Omental fat pad (tissue), 4 donors: ENCODE measurements around the gene TFG. TPM values are rescaled to one million over a fixed set of nuclear protein-coding genes. Genes with fewer than 3 reads are reported as not detected.

ENCODE experiments used
- ATAC-seq: fragments of 150-250 bp; one replicate; pipeline ENCODE4 v1.9.1; 2016; ENCODE audit warnings: mild to moderate bottlenecking, moderate library complexity; ENCODE audit not compliant: low FRiP score
- DNase-seq: peaks from one replicate; pipeline ENCODE4 v3.0.0-alpha.2; 2019; ENCODE audit warnings: low spot score
- total RNA-seq, 4 donors: library from RNA; depleted of rRNA; stranded (reverse); fragments of >200 nt; gene quantifications; one replicate each; pipeline ENCODE4 v1.1.0, GENCODE V29; 2016
- TF ChIP-seq, protein P1 (sequence below), 3 donors: fragments of 450-650 bp; IDR thresholded peaks; one replicate each; pipeline ENCODE4 v1.5.1; 2016 to 2017; ENCODE audit warnings: antibody characterized with exemption in 3 of 3, mild to moderate bottlenecking in 3 of 3, moderate library complexity in 2 of 3

The TFG gene
- total RNA-seq, 4 donors from 2014 or later: 59.3 to 108 (median 91.3) TPM

DNA sequence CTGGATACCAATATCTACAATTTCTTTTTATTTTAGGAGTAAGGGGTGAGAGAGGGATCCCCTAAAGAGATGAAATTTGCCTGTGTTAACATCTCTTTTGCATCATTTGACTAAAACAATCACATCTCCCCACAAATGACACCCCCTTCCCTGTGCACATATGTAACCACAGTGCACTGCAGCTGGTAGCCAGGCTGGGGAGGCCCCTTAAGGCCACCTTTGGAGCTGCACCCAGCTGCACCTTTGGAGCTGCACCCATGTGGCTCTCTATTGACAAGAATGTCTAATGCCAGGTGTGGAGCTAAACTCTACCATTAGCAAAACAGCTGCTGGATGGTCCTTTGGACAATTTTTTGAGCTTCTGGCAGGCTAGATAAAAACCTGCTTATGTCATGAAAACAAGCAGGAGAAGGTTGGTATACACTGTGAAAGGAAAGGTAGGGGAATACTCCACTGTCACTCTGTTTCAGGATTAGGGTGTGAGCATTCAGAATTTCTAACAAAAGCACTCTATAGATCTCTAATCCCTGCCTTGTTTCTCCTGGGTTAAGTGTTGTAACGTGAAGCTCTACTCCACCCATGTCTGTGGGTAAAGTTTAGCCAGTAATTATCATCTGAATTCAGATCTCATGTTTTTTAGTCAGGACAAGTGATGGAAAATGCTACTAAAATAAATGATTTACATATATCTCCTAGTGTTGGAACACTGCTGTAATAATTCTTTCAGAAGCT lies 52.1 kb downstream of the TFG start:
- DNase-seq (no peak), ATAC-seq (no peak)
- TF ChIP-seq, protein P1, sequence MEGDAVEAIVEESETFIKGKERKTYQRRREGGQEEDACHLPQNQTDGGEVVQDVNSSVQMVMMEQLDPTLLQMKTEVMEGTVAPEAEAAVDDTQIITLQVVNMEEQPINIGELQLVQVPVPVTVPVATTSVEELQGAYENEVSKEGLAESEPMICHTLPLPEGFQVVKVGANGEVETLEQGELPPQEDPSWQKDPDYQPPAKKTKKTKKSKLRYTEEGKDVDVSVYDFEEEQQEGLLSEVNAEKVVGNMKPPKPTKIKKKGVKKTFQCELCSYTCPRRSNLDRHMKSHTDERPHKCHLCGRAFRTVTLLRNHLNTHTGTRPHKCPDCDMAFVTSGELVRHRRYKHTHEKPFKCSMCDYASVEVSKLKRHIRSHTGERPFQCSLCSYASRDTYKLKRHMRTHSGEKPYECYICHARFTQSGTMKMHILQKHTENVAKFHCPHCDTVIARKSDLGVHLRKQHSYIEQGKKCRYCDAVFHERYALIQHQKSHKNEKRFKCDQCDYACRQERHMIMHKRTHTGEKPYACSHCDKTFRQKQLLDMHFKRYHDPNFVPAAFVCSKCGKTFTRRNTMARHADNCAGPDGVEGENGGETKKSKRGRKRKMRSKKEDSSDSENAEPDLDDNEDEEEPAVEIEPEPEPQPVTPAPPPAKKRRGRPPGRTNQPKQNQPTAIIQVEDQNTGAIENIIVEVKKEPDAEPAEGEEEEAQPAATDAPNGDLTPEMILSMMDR (IDR thresholded peaks at IDR 0.05): no peak

DNA sequence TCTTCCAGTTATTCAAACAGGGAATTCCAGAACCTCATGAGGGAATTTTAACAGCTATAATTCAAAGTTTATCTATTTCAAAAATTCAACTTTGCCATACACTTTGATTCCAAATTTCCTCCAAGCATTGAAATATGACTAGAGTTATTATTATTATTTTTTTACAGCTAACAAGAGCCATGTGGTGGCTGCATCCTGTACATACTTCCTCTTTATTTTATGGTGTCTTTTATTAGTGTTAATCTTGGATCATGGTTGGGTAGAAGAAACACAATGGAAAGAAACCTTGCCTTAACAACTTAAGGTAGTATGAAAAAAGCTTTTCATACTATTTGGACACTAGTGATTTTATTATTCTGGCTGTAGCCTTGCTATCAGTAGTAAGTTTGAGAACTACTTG lies 52.7 kb downstream of the TFG start:
- no peak for DNase-seq
- TF ChIP-seq, protein P1 (IDR thresholded peaks at IDR 0.05): no peak
- no peak for ATAC-seq

- no peak for DNase-seq
- TF ChIP-seq, protein P1 (IDR thresholded peaks at IDR 0.05): no peak
- no peak for ATAC-seq
Observed at GRCh38 chr3:100765437-100765975, 56.2 kb downstream of the TFG start.

DNA sequence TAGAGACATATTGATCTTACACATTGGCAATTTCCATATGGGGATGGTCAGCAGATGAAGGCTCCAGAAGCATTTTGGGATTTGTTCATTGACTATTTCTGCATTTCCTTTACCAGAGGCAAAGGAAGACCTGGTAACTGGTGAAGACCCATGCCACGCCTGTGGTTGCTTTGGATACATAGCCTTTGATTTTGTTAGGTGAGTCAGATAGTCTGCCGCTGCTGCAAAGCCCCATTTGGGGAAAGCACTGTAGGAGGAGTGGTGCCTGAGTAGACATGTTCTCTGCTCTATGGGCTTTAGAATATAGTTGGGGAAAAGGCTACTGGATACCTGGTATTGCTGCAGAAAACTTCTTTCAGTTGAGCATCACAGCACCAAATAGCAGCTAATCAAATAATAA lies 56.8 kb downstream of the TFG start:
- ATAC-seq (no peak), DNase-seq (no peak)
- TF ChIP-seq, protein P1 (IDR thresholded peaks at IDR 0.05): no peak

DNA sequence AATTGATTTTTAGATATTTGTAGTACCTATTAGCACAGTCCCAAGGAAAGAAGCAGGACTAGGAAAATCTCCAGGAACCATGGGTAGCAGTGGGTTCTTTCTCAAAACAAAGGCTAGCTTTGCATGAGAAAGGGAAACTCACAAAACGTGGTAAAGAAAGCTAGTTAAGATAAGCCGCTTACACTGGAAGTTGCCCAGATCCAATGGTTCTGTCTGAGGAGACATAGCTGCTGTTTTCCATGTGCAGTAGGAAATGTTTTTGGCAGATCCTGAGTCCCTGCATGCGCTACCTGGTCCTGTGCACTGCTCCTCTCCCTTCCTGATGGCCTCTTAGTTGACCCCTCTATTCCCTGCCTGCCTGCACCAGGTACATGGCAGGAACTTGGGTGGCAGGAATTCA lies 60.4 kb downstream of the TFG start:
- DNase-seq (no peak), ATAC-seq (no peak)
- TF ChIP-seq, protein P1 (IDR thresholded peaks at IDR 0.05): no peak

DNA sequence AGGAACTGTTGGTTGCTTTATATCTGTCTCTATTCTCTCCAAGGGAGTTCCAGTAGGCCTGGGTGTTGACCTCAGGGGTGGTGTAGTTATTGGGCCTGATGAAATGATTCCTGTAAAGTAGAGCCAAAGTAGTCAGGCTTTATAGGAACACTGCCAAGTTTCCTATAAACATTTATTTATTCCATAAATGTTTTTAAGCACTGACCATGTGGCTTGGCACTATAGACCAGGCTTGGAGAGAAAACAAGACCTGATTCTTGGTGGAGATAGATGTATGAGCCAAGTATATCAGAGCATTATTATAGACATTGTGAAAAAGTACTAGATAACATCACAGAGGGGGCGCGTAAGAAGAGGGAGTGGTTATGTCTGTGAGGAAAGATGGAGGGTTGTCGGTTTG lies 65.9 kb downstream of the TFG start:
- TF ChIP-seq, protein P1 (IDR thresholded peaks at IDR 0.05): no peak
- ATAC-seq (no peak), DNase-seq (no peak)

DNA sequence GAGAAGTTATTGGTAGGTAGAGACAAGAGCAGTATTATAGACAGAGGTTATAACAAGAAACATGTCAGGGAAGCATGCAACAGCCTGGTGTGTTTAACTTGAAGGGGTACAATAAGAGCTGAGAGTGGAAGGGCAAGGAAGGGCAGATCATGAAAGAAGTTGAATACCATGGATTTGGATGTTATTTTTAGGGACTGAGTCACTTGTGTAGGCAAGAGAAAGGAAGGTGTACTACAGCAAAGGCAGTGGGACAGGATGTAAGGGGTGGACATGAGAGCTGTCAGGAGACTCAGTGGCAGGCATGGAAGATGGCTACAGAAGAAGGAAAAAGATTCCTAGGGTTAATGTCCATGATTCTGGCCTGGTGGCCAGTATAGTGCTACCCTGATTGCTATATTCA lies 66.4 kb downstream of the TFG start:
- ATAC-seq (no peak), DNase-seq (no peak)
- TF ChIP-seq, protein P1 (IDR thresholded peaks at IDR 0.05): no peak
